ENCODE results near the gene PEPD. TPM values are rescaled to one million over a fixed set of nuclear protein-coding genes. Genes with fewer than 3 reads are reported as not detected.
"Not testable (repeated sequence)": the region's sequence is repeated elsewhere in the genome, so short reads cannot be mapped to it uniquely, and the experiment has no call there.

The PEPD gene
- total RNA-seq, 4 donors from 2014 or later = 92.6 to 323 (median 218) TPM

DNA sequence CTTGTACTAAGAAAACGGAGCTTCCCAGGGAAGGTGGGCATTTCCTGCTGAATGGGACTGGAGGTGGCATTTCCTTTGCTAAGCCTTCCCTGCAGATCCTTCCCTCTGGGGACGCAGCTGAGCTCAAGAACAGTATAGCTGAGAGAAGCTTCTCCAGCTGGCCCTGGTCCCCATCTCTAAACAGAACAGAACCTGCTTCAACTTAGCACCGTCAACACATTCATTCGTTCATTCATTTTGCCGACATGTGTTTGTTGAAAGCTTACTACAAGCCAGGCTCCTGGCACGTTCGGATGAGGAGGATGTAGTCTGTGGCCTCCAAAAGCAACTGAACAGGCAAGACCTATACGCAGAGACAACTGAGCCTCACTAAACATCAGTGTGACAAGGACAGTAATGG, 36.6 kb upstream of the PEPD start:
- Histone ChIP-seq H3K27ac (no peak overlapping the region), H3K27me3 (no peaks in the 10 kb centered on the region), H3K4me1 (no peaks in the 10 kb centered on the region), H3K4me3 (no peak overlapping the region), H3K36me3 (no peaks in the 10 kb centered on the region), H3K9me3 (no peaks in the 10 kb centered on the region)
- in situ Hi-C loops (cut with MboI; ENCODE audit: low pct_ligation_motif_present in 1 of 4, low pct_unique_long_range_greater_than_20kb in 1 of 4, low sequenced_read_pairs in 3 of 4) = no loop called here
- intact Hi-C loops (cut with DNase I; ENCODE audit: low total_unique reads) = no loop called here
- no peak for DNase-seq
- TF ChIP-seq POLR2A (IDR thresholded peaks at IDR 0.05) (no peak), EP300 (IDR thresholded peaks at IDR 0.05; ENCODE audit: low read depth) (no peak), POLR2AphosphoS5 (IDR thresholded peaks at IDR 0.05) (no peak)
- TF ChIP-seq, protein P1, sequence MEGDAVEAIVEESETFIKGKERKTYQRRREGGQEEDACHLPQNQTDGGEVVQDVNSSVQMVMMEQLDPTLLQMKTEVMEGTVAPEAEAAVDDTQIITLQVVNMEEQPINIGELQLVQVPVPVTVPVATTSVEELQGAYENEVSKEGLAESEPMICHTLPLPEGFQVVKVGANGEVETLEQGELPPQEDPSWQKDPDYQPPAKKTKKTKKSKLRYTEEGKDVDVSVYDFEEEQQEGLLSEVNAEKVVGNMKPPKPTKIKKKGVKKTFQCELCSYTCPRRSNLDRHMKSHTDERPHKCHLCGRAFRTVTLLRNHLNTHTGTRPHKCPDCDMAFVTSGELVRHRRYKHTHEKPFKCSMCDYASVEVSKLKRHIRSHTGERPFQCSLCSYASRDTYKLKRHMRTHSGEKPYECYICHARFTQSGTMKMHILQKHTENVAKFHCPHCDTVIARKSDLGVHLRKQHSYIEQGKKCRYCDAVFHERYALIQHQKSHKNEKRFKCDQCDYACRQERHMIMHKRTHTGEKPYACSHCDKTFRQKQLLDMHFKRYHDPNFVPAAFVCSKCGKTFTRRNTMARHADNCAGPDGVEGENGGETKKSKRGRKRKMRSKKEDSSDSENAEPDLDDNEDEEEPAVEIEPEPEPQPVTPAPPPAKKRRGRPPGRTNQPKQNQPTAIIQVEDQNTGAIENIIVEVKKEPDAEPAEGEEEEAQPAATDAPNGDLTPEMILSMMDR (IDR thresholded peaks at IDR 0.05) = no peak
- WGBS, 2 donors (ENCODE audit: low coverage in 1 of 2) = 66 to 69% methylated on average over 4 to 8 of the region's 8 CpGs

DNA sequence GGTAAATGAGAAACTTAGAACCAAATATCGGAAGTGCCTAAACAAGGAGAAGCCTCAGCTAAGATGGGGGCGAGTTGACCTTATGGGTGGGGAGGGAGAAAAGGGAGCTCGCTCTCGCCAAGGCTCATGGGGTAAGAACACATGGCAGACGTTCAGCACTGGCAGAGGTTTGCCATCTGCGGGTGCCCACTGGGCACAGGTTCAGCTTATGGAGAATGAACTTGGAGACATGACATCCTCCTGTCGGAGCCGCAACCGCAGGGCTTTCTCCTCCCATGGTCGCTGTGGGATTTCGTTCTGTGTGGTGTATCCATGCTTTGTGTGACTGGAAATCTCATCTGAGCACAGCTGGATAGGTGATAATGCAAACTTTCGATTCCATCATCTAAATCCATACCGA, 36.1 kb upstream of the PEPD start:
- Histone ChIP-seq H3K27ac (no peak overlapping the region), H3K4me1 (no peaks in the 10 kb centered on the region), H3K9me3 (no peaks in the 10 kb centered on the region), H3K4me3 (no peak overlapping the region), H3K27me3 (no peaks in the 10 kb centered on the region), H3K36me3 (no peaks in the 10 kb centered on the region)
- in situ Hi-C loops (cut with MboI; ENCODE audit: low pct_ligation_motif_present in 1 of 4, low pct_unique_long_range_greater_than_20kb in 1 of 4, low sequenced_read_pairs in 3 of 4) (no loop called here), intact Hi-C loops (cut with DNase I; ENCODE audit: low total_unique reads) (no loop called here)
- no peak for DNase-seq
- TF ChIP-seq POLR2A (IDR thresholded peaks at IDR 0.05) (no peak), EP300 (IDR thresholded peaks at IDR 0.05; ENCODE audit: low read depth) (no peak), POLR2AphosphoS5 (IDR thresholded peaks at IDR 0.05) (no peak)
- TF ChIP-seq, protein P1 (IDR thresholded peaks at IDR 0.05) = no peak
- WGBS, 2 donors (ENCODE audit: low coverage in 1 of 2) = 67 to 80% methylated on average over 3 to 13 of the region's 13 CpGs

DNA sequence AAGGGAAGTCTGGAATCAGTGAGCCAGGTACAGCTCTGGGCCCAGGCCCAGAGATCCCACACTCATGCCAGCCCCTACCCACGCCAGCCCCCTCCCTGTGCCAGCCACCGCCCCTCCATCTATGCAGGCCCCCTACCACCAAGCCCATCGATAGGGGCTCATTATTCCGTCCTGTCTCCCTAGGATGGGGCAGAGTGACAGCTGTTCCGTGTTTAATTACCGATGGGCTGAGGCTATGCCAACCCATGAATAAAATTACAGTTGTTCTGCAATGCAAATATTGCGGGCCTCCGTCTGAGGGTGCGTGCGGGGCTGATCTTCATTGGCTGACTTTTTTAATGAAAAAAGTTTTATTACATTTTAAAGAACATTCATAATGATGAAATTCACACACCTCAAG, 35.6 kb upstream of the PEPD start:
- no peaks in the 10 kb centered on the region for H3K4me1 ChIP-seq
- in situ Hi-C loops (cut with MboI; ENCODE audit: low pct_ligation_motif_present in 1 of 4, low pct_unique_long_range_greater_than_20kb in 1 of 4, low sequenced_read_pairs in 3 of 4) = no loop called here
- H3K27me3 ChIP-seq = no peaks in the 10 kb centered on the region
- intact Hi-C loops (cut with DNase I; ENCODE audit: low total_unique reads) = no loop called here
- no peaks in the 10 kb centered on the region for H3K36me3 ChIP-seq
- no peak overlapping the region for H3K4me3 ChIP-seq
- no peaks in the 10 kb centered on the region for H3K9me3 ChIP-seq
- TF ChIP-seq POLR2AphosphoS5 (IDR thresholded peaks at IDR 0.05) (no peak), POLR2A (IDR thresholded peaks at IDR 0.05) (no peak), EP300 (IDR thresholded peaks at IDR 0.05; ENCODE audit: low read depth) (no peak)
- TF ChIP-seq, protein P1 (IDR thresholded peaks at IDR 0.05) = no peak
- WGBS, 2 donors (ENCODE audit: low coverage in 1 of 2) = 69 to 87% methylated on average over 9 to 10 of the region's 10 CpGs
- DNase-seq = no peak
- H3K27ac ChIP-seq = no peak overlapping the region

DNA sequence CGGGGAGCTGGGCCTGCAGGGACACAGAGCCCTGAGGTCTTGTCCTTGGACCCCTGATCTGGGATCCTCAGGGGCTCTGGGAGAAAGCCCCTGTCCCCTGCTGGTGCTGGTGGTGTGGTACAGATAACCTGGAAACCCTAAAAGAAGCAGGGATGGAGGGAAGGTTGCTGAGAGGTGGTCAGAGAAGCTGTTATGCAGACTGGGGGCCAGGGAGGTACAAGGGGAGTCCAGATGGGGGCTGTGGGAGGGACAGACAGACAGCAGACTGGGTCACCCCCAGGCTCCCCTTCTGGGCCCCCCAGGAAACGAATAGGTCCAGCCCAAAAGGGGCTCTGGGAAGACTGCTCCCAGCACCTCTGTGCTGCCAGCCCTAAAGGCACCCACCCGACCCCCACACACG, 34.7 kb upstream of the PEPD start:
- Histone ChIP-seq H3K4me3 (no peak overlapping the region), H3K27me3 (no peaks in the 10 kb centered on the region), H3K9me3 (no peaks in the 10 kb centered on the region), H3K4me1 (no peaks in the 10 kb centered on the region), H3K36me3 (no peaks in the 10 kb centered on the region), H3K27ac (no peak overlapping the region)
- DNase-seq = no peak
- TF ChIP-seq POLR2AphosphoS5 (IDR thresholded peaks at IDR 0.05) = no peak
- no peak for TF ChIP-seq POLR2A (IDR thresholded peaks at IDR 0.05)
- no peak for TF ChIP-seq EP300 (IDR thresholded peaks at IDR 0.05; ENCODE audit: low read depth)
- TF ChIP-seq, protein P1 (IDR thresholded peaks at IDR 0.05) = no peak
- in situ Hi-C loops (cut with MboI; ENCODE audit: low pct_ligation_motif_present in 1 of 4, low pct_unique_long_range_greater_than_20kb in 1 of 4, low sequenced_read_pairs in 3 of 4) (no loop called here), intact Hi-C loops (cut with DNase I; ENCODE audit: low total_unique reads) (no loop called here)
- 43% methylated on average over 4 of the region's 4 CpGs; no CpG with 5 or more reads in 1 of the 2 donors for WGBS, 2 donors (ENCODE audit: low coverage in 1 of 2)

DNA sequence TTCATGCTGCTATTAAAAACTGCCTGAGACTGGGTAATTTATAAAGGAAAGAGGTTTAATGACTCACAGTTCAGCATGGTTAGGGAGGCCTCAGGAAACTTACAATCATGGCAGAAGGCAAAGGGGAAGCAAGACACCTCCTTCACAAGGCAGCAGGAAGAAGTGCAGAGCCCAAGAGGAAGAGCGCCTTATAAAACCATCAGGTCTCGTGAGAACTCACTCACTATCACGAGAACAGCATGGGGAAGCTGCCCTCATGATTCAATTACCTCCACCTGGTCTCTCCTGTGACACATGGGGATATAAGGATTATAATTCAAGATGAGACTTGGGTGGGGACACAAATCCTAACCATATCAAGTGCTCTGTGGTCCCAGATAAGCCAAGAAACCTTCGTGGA, 34.1 kb upstream of the PEPD start:
- H3K27me3 ChIP-seq; H3K36me3 ChIP-seq; DNase-seq; H3K4me1 ChIP-seq; H3K27ac ChIP-seq; H3K4me3 ChIP-seq; intact Hi-C loops (cut with DNase I; ENCODE audit: low total_unique reads); in situ Hi-C loops (cut with MboI; ENCODE audit: low pct_ligation_motif_present in 1 of 4, low pct_unique_long_range_greater_than_20kb in 1 of 4, low sequenced_read_pairs in 3 of 4); H3K9me3 ChIP-seq: not testable (repeated sequence)
- 35% methylated on average over 4 of the region's 4 CpGs; no CpG with 5 or more reads in 1 of the 2 donors for WGBS, 2 donors (ENCODE audit: low coverage in 1 of 2)

Measured in transverse colon (tissue), 4 donors.